HL-60 (cell line): ENCODE measurements around the gene POU2F1.

Source experiments
- CTCF ChIP-seq: IDR thresholded peaks from one replicate; pipeline ENCODE4 v1.5.1; 2011; ENCODE audit warnings: low read length, control low read depth, inconsistent platforms; ENCODE audit not compliant: insufficient read depth
- POLR2AphosphoS5 ChIP-seq: IDR thresholded peaks from 2 replicates; pipeline ENCODE4 v1.6.1; 2012; ENCODE audit warnings: low read depth

GRCh38 chr1:167375949-167376348 lies 155.3 kb downstream of the POU2F1 start:
- TF ChIP-seq CTCF (no peak), POLR2AphosphoS5 (no peak)
